GM19324 (cell line): Measurements from ENCODE around the gene CHRDL2.

ENCODE experiments used
- ATAC-seq: cut with Tn5 transposase; IDR thresholded peaks from one replicate; pipeline ENCODE4 v1.9.1; 2021; ENCODE audit warnings: mild to moderate bottlenecking, moderate library complexity; ENCODE audit not compliant: unreplicated experiment, low FRiP score

CHRDL2 gene

DNA sequence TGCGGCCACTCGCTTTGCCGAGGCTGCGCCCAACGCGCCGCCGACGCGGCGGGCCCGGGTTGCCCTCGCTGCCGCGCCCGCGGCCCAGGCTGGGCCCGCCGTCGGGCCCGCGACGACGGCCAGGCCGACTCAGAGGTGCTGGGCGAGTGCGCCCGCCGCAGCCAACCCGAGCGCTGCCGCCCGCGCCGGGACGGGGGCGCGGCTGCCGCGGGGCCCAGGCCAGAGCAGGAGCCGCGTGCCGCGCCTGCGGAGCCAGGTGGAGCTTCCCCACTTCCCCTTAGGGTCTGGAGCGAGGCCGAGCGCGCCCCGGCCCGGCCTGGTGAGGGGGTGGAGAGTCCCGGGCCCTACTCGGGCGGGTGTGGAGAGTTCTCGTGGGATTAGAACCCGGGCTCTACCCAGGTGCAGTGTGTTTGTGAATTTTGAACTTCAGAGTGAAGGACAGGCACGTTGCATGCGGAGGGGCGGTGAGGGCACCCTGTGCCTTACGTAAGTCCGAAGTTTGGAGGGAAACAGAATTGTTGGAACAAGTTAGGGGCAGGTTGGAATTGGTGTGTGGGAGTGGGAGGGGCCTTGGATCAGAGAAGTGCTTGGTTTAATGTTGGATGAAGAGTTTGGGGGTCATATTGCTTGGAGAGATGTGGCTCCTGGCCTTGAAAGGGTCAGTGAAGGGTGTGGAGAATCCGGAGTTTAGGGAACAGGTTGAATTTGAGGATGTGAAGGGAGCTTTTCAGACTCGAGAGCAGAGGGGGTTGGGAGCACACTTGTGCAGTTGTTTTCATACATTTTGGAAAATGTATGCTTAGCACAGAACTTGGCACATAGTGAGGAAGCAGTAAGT lies 18.1 kb upstream of the CHRDL2 start:
- peak; percentile 68 for ATAC-seq

DNA sequence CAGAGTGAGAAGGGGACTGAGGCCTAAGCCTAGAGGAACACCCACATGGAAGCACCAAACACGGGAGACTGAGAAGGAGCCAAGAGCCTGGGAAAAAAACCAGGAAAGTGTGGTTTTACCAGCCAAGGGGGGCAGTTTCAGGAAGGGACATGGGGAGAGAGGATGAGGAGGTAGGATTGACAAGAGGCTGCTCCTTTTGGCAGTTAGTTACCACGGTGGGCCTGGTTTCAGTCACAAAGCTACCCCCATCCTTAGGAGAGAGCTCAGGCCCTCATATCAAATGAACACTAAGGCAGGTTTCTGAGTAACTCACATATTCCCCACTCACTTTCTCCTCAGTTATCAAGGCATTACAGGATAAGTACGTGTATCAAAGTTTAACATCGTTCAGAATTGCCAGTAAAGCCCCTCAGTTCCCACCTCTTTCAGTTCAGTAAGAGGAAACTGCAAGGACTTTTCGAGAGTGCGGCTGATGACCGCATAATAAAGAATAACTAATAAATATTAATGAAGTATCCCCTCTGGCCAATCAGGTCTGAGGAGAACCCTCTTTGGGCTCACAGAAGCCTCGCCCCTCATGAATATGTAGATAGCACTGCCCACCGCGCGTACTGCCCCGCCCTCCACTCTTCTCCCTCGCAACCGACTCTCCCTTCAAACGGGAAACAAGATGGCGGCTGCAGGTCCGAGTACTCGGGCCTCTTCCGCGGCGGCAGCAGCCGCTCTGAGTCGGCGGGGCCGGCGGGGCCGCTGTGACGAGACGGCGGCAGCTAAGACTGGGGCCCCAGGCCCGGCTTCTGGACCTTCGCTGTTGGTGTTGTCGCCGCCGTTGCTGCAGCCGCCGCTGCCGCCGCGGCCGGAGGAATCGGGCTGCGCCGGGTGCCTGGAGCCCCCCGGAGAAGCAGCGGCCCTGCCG lies 17.2 kb upstream of the CHRDL2 start, which contains the start of gene RNF169:
TSS of gene RNF169 (plus strand) at position 639 of the 916 bp plus-strand sequence. CDS start at position 671, 32 bp downstream.
- ATAC-seq, result peak; percentile 95

DNA sequence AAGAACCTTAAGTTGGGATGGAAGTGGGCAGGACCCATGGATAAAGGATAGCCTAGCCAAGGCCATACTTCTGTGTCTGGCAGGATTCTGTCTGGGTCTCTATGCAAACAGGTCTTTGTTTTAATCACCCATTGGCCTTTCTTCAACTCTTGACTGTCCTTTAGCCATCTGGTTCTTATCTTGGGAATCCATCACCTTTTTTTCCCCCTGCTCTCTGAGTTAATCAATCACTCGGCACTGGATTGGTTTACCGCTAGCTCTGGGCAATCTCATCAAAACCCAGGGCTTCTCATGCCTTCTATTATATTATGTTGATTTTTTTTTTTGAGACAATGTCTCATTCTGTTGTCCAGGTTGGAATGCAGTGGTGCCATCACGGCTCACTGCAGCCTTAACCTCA lies 15.6 kb upstream of the CHRDL2 start:
- ATAC-seq, result no peak

DNA sequence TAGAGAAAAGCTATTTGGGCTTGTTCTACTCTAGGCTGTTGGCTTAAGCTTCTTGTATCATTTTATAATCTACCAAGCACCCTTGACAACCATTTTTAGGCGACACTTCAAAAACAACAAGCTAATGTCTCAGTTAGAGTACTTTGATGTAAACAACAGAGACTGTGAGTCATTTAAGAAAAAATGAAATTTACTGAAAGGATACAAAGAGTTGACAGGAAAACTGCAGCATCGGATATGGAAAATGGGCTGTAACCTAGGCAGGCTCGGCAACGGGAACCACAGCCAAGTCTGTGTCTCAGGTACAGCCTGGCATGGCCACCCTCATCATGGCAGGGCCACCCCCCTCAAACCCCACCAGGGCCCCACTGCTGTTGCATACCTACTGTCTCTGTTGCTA lies 13.1 kb upstream of the CHRDL2 start:
- no peak for ATAC-seq

DNA sequence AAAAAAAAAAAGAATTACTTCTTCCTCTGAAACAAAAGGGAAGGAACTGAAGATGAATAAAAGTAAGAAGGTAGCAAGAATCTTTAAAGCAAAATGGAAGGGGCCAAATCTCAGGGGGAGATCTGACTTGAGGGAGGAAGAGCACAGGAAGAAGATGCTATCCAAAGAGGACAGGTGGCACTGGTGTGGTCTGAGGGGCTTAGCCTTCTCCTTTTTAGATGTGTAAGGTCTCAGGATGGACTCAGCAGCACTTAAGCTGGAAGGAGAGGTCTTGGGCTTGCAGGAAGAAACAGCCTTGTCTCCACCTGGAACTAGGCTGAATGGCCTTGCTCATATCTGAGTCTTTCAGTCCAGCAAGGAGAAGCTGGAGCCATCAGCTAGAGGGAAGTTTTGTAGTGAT lies 12.4 kb upstream of the CHRDL2 start:
- no peak for ATAC-seq

DNA sequence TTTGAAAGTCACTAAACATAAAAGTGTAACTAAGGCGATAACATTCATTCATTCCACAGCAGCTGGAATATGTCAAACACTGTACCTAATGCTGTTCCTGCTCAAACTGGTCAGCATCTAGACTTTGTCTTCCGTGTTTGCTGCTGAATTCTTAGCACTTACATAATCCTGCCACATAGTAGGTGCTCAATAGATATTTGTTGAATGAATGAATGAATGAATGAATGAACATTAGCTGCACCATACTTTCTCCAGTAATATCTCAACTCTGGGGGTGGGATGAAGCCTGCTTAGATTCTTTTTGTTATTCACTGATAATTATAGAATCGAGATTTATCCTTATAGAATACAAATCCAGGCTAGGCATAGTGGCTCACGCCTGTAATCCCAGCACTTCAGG lies 10.8 kb upstream of the CHRDL2 start:
- ATAC-seq, result no peak

DNA sequence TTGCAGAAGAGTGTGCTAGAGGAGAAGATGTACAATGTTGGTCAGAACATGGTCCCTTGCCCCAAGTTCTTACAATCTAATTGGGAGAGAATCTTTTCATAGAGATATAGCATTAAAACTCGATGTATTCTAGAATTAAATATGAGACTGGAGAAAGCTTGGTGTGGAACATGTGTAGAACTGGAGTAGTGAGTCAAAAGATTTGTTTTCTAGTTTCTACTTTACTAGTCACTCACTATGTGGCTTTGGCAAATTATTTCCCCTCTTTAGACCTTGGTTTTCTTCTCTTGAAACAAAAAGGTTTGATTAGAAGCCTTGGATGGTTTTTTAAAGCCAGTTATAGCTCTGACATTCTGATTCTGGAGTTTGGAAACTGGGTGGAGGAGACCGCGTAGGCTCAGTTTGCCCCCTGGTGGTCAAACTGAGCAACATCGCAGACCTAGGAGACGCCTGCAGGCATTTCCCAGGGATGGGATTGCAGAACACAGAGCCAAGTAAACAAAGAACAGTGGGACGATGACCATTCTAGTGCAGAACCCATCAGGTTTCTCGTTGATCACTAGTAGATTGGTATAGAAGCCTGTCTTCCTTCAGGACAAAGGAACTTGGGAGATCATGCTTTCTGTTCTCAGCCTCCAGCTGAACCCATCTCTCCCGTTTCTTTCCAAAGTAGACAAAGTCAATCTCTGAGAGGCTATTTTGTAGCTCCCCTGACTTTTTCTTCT lies 8.5 kb upstream of the CHRDL2 start:
- no peak for ATAC-seq

DNA sequence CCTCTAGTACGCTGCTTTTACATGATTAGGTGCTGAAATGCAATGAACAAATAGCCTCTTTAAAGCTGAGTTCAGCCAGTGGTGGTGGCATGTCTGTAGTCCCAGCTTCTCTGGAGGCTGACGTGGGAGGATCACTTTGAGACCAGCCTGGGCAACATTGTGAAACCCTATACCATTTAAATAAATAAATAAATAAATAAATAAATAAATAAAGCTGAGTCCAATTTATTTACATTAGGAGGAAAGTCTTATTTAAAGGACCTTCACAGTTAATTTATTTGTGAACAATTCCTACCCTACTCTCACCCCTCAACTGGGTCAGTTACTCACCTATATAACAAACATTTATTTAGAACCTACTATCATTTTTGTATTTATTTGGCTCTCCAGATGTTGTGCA lies 4.8 kb upstream of the CHRDL2 start:
- ATAC-seq, result no peak

DNA sequence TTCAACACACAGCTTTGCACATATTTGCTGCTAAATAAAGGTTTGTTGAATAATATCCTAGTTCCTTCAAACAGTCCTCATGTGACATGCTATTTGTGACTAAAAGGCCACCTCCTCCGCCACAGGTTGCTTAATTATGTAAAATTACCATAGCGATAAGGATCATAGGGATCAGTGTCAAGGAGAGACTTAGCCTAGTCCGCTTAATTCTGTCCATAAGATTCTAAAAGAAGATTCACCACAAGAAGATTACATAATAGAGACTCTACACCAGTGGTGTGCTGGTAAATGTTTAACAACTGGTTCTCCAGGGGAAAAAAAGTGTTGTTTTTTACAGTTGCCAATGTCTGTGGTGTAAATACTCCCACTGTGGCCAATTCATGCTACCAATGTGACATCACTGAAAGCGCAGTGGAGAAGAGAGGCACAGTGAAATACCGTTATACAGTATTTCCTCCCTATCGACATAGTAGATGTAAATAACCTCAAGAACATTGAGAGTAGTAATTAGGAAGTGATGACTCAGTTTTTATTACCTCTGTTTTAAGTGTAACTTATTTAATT lies 4.2 kb upstream of the CHRDL2 start:
- no peak for ATAC-seq

DNA sequence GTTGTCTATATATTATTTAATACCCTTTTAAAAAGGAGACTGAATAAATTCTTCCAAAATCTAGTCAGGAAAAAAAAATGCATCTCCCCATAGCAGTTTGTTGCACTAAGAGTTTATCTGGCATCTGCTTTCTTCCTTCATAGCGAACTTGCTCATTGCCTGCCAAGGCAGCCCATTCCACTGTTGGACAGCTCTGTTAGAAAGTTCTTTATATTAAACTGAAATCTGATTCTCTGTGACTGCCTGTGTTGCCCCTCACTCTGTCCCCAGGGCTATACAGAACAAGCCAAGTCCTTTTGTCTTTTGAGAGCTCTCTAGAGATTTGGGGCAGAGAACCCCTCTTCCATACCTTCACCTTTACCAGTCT lies 3.3 kb upstream of the CHRDL2 start:
- no peak for ATAC-seq

DNA sequence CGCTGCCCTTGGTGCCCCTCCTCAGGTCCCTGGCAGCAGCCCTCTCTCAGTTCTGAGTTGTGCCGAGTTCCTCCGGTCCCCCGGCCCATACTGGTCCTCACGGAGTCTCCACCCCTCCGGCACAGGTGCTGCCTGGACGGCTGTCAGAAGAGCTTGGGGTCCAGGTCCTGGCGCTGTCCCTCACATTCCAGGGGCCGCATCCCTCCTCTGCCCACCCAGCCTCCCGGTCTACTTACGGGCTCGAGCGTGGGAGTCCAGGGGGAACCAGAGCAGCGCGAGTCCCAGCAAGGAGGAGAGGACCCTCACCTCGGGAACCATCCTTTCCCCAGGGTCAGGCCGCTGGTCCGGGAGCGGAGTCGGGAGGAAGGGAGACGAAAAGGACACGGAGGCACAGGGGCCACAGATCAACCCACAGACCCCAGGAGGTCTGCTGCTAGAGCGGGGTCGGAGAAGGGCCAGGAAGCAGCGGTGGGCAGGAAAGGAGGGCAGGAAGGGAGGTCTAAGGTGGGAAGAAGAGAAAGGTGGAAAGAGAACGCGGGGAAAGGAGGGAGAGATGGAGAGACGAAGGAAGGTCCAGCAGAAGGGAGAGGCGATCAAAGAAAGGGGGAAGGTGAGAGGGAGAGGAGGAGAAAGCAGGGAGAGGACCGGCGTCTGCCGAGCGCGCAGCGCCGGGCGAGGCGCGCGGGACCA lies 510 bp downstream of the CHRDL2 start:
- ATAC-seq, result no peak

DNA sequence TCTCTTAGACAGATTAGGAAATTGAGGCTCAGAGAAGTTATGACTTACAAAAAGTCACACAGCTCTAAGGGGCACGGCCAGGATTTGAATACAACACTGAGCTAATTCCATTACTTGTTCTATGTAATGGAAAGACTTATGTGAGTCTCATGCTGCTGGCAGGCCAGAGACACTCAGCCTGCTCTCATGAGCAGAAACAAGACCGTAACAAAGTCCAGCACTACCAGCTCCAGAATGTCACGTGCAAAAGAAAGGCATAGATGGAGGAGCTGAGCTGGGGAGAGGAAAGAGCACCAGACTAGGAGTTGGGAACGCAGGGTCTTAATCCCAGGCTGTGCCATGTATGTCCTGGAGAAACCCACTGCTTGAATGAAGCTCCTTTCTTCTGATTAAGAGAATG lies 1.8 kb downstream of the CHRDL2 start:
- no peak for ATAC-seq

DNA sequence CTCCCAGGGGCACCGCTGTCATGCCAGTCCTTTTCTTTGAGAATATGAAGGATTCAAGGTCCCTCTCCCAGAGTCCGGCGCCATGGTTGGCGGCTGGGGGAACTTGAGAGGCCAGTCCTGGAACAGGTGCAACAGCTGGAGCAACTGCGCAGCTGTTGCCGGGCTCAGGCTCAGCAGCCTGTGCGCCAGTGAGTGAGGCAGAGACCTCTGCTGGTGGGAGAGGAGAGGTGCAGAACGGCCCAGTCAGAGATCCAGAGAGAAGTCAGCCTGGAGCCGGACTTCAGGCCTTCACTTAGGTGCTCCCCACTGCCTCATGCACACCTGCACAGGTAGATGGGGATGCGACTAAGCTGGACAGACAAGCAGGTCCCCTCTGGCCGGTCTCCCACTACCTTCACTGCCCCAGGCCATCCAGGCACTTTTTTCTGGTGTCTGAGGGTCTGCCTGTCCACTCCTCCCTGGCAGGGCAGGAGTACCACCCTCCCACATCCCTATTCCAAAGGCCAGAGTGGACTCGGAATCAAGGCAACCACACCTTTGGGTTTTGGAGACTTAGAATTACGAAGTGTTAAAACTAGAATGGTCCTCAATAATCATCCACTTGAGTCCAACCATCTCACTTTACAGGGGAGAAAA lies 4.6 kb downstream of the CHRDL2 start:
- peak; percentile 82 for ATAC-seq

DNA sequence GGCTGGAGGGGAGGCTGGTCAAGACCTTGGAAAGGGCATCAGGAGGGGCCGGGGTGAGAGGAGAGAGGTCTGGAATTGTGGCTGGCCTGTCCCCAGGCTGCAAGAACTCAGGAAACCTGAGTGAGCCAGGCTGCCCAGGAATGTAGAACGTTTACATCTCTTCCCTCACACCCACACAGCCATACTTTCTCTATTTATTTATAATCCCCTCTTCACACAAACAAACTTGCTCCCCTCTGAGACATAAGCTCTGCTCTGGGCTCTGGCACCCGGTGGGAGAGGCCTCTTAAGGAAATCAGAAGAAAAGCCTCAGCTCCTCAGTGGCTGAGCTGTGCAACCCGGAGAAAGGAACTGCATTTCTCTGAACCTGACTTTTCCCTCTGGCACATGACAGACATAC lies 5.5 kb downstream of the CHRDL2 start:
- ATAC-seq, result no peak

DNA sequence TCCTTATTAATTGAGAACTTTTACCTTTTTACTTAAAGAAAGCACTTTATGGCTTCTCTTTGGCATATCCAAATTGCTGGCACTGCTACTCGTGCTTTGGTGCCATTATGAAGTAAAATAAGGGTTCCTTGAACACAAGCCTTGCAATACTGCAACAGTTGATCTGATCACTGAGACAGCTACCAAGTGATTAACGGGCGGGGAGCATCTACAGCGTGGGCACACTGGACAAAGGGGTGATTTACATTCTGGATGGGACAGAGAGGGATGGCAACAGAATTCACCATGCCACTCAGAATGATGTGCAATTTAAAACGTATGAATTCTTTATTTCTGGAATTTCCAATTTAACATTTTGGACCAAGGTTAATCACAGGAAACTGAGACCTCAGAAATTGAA lies 7.7 kb downstream of the CHRDL2 start:
- ATAC-seq, result no peak

DNA sequence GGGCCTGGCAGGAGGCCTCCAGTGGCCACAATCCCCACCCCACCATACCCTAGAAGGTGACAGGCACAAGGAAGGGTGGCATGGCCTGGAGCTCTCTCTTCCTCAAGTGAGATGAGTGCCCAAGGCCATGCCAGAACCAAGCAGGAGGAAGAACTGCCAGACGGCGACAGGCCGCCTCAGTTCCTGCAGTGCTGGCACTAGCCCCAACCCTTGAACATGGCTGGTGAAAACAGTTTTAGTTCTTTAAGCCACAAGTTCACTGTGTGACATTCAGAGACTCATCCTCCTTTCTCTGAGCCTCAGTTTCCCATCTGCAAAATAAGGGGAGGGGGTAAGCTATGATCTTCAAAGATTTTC lies 9.8 kb downstream of the CHRDL2 start:
- ATAC-seq, result no peak

DNA sequence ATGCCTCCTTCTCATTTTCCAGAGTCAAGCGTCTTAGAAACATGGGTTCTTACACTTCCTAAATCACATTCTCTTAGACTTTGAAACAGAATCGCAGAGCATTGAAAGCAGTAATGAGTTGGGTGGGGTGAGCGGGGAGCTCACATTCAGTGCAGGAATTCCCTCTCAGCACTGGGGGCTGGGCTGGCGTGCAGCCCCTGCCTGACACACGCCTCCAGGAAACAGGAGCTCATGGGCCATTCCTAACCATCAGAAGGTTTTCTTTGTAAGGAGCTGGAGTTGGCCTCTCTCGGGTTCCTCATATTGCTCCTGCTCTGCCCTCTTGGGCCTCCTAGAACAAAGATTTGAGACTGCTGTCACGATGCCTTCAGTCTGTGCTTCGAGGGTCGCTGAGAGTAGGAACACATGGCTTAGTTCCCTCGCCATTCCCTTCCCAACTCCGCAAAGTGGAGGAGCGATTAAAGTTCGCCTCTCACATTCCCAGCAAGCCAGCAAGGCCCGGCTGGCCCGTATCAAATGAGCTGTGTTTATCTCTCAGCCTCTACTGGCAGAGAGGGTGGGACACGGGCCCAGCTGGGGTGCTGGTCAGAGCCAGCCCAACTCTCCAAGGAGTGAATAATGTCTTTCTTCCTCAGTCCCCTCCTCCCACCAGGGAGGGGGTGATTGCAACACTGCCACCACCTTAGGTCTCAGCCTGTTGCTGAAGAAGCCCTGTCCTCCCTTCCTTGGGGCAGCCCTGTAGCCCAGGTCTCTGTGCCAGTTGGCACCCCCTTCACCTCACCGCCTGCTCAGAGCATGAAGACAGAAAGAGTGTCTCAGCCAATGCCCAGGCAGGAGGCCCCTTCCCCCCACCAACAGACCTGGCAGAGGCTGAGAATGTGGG lies 10.4 kb downstream of the CHRDL2 start:
- no peak for ATAC-seq

DNA sequence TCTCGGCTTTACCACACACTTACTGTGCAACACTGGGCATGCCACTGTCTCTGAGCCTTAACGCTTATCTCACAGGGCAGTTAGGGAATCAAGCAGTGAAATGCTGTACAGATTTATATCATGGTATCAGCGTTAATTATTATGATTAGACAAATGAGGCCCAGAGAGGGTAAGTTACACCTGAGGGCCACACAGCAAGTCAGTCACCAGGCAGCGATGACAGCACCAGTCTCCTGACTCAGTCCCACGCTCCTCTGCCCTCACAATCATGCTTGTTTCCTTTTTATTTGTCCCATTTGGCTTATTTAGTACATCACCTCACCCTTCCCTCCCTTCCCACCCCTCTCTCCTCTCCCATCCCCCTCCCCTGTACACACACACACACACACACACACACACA lies 12.2 kb downstream of the CHRDL2 start:
- ATAC-seq, result no peak
